Choroid plexus epithelial cell (primary cell): ENCODE measurements around the gene DPYSL4.

Experiments used
- DNase-seq: peaks from one replicate; pipeline ENCODE4 v3.0.0-alpha.2; 2010; ENCODE audit warnings: low read depth
- H3K4me3 ChIP-seq: 2 replicates; pipeline ENCODE4 v1.5.1; 2011; ENCODE audit warnings: low read depth, mild to moderate bottlenecking, control low read depth, low read length, moderate library complexity
- CTCF ChIP-seq: conservative IDR thresholded peaks from 2 replicates; pipeline ENCODE4 v1.5.1; 2011; ENCODE audit warnings: low read depth, mild to moderate bottlenecking, control low read depth, inconsistent platforms, low read length, moderate library complexity

The DPYSL4 gene

GRCh38 chr10:132186488-132187429 lies at the start of gene DPYSL4:
TSS of gene DPYSL4 (plus strand) at chr10:132186948. CDS start at chr10:132187064, 116 bp downstream.
- no peak for DNase-seq
- peak within 1 kb of the TSS; percentile 56 for H3K4me3 ChIP-seq
- no peak for TF ChIP-seq CTCF

- no peak overlapping the region for H3K4me3 ChIP-seq
- no peak for DNase-seq
- TF ChIP-seq CTCF, result no peak
Observed at GRCh38 chr10:132137111-132138072, 49.4 kb upstream of the DPYSL4 start.

- H3K4me3 ChIP-seq, result no peak overlapping the region
- no peak for TF ChIP-seq CTCF
- no peak for DNase-seq
Observed at GRCh38 chr10:132138133-132138532, 48.6 kb upstream of the DPYSL4 start.

DNA sequence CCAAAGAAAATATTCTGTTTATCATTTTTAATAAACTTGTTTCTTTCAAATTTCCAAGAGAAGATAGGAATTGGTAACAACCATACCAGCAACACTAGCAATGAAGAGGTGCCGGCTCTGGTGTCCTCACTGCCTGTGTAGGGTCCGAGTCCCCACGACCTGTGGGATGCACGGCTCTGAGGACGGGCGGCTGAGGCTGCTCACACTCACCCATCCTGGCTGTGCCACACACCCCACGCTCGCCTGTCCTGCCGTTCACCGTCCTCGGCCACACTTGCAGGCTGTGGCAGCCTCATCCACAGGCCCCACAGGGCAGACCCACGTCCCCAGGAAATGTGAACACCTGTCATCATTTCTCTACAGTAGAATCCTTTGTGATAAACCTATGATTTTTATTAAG lies 48.2 kb upstream of the DPYSL4 start:
- DNase-seq, result no peak
- TF ChIP-seq CTCF, result no peak
- no peak overlapping the region for H3K4me3 ChIP-seq

DNA sequence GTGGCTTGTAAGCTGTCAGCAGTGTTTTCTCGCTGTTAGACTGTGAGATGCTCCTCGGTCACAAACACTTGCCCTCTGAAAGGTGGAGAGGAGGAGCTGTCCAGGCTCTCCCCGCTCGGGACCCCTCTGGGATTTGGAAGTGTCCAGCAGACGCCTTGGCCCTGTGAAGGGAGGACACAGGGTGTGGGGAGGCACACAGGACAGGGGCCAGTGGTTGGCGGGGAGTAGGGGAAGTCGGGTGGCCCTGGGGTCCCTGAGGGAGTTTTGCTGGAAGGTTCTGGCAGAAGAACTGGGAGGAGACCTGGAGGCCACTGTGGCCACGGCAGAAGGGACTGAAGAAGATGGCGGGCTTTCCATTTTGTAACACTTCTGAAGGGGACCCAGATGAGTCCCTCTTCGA lies 47.2 kb upstream of the DPYSL4 start:
- no peak overlapping the region for H3K4me3 ChIP-seq
- TF ChIP-seq CTCF, result no peak
- DNase-seq, result no peak

DNA sequence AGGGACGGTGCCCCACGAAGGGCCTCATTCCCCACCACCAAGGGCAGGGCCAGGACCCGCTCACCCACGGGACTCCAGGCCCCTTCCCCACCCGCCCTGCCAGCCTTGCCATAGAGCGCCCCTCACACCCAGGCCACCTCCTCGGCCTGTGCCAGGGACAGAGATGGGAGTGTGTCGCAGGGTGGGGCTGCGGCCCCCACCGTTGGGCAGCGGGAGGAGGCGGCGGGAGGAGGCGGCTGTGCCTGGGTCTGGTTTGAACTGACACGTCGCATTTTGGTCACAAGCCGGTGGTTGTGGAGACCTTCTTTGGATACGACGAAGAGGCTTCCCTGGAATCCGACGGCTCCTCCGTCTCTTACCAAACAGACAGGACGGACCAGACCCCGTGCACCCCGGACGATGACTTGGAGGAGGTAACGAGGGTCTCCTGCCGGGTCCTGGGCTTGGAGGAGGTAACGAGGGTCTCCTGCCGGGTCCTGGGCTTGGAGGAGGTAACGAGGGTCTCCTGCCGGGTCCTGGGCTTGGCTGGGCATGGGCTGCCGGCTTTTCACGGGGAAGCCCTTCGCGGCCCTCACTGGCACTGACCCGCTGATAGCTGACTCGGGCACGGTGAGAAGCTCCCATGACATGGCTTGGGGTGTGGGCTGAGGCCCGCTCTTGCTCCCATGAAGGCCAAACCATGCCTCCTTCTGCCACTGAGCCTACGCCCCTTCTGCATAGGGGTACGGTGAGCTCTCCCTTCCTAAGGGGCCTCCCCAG lies 46.4 kb upstream of the DPYSL4 start:
- no peak for TF ChIP-seq CTCF
- no peak overlapping the region for H3K4me3 ChIP-seq
- no peak for DNase-seq
